ENCODE measurements around the gene MARCHF3. TPM values are rescaled to one million over a fixed set of nuclear protein-coding genes. Genes with fewer than 3 reads are reported as not detected.

MARCHF3 gene
- total and polyA plus RNA-seq, 2 donors from 2014 or later: 1.5 to 8.0 TPM

GRCh38 chr5:126871441-126871840, 158.9 kb downstream of the MARCHF3 start:
- H3K4me3 ChIP-seq (ENCODE audit: low read length in 3 of 3): no peak overlapping the region
- peaks cover 0 to 6% (median 0%) of the 10 kb centered on the region in 3 donors for H3K4me1 ChIP-seq (ENCODE audit: control insufficient read depth in 2 of 3, insufficient read depth in 2 of 3, low read depth in 1 of 3, low read length in 3 of 3)
- H3K36me3 ChIP-seq (ENCODE audit: control insufficient read depth in 2 of 3, insufficient read depth in 3 of 3, low read length in 3 of 3): no peaks in the 10 kb centered on the region
- intact Hi-C loops (cut with DNase I): no loop called here
- TF ChIP-seq, protein P1, sequence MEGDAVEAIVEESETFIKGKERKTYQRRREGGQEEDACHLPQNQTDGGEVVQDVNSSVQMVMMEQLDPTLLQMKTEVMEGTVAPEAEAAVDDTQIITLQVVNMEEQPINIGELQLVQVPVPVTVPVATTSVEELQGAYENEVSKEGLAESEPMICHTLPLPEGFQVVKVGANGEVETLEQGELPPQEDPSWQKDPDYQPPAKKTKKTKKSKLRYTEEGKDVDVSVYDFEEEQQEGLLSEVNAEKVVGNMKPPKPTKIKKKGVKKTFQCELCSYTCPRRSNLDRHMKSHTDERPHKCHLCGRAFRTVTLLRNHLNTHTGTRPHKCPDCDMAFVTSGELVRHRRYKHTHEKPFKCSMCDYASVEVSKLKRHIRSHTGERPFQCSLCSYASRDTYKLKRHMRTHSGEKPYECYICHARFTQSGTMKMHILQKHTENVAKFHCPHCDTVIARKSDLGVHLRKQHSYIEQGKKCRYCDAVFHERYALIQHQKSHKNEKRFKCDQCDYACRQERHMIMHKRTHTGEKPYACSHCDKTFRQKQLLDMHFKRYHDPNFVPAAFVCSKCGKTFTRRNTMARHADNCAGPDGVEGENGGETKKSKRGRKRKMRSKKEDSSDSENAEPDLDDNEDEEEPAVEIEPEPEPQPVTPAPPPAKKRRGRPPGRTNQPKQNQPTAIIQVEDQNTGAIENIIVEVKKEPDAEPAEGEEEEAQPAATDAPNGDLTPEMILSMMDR (IDR thresholded peaks at IDR 0.05; ENCODE audit: borderline replicate concordance, extremely low read depth, insufficient read depth): no peak
- FAIRE-seq (no peak), DNase-seq (no peak)
- H3K9me3 ChIP-seq (ENCODE audit: control insufficient read depth in 2 of 3, insufficient read depth in 1 of 3, low read length in 3 of 3): no peaks in the 10 kb centered on the region
- H3K27me3 ChIP-seq (ENCODE audit: control insufficient read depth, insufficient read depth, low read length): no peaks in the 10 kb centered on the region
- no peak overlapping the region for H3K27ac ChIP-seq (ENCODE audit: low read depth in 2 of 2, low read length in 2 of 2)
- H3K9ac ChIP-seq (ENCODE audit: low read length in 3 of 3): no peak overlapping the region

- TF ChIP-seq, protein P1 (IDR thresholded peaks at IDR 0.05; ENCODE audit: borderline replicate concordance, extremely low read depth, insufficient read depth): no peak
- no peak overlapping the region for H3K9ac ChIP-seq (ENCODE audit: low read length in 3 of 3)
- H3K36me3 ChIP-seq (ENCODE audit: control insufficient read depth in 2 of 3, insufficient read depth in 3 of 3, low read length in 3 of 3): no peaks in the 10 kb centered on the region
- H3K27ac ChIP-seq (ENCODE audit: low read depth in 2 of 2, low read length in 2 of 2): no peak overlapping the region
- H3K4me3 ChIP-seq (ENCODE audit: low read length in 3 of 3): peak overlapping the region; percentile 19 to 41 (median 37)
- H3K4me1 ChIP-seq (ENCODE audit: control insufficient read depth in 2 of 3, insufficient read depth in 2 of 3, low read depth in 1 of 3, low read length in 3 of 3): peaks cover 0 to 6% (median 0%) of the 10 kb centered on the region in 3 donors
- intact Hi-C loops (cut with DNase I): no loop called here
- no peaks in the 10 kb centered on the region for H3K27me3 ChIP-seq (ENCODE audit: control insufficient read depth, insufficient read depth, low read length)
- no peaks in the 10 kb centered on the region for H3K9me3 ChIP-seq (ENCODE audit: control insufficient read depth in 2 of 3, insufficient read depth in 1 of 3, low read length in 3 of 3)
- DNase-seq (peak in 3 of 5 donors; percentile 76 to 90 (median 89)), FAIRE-seq (no peak)
Observed at GRCh38 chr5:126869005-126869451, 161.3 kb downstream of the MARCHF3 start.

GRCh38 chr5:126868338-126869004, 161.9 kb downstream of the MARCHF3 start:
- Histone ChIP-seq H3K27ac (ENCODE audit: low read depth in 2 of 2, low read length in 2 of 2) (no peak overlapping the region), H3K4me3 (ENCODE audit: low read length in 3 of 3) (peak overlapping the region in 2 of 3 donors; percentile 37 to 41), H3K9me3 (ENCODE audit: control insufficient read depth in 2 of 3, insufficient read depth in 1 of 3, low read length in 3 of 3) (no peaks in the 10 kb centered on the region), H3K27me3 (ENCODE audit: control insufficient read depth, insufficient read depth, low read length) (no peaks in the 10 kb centered on the region), H3K9ac (ENCODE audit: low read length in 3 of 3) (no peak overlapping the region), H3K4me1 (ENCODE audit: control insufficient read depth in 2 of 3, insufficient read depth in 2 of 3, low read depth in 1 of 3, low read length in 3 of 3) (peaks cover 0 to 6% (median 0%) of the 10 kb centered on the region in 3 donors), H3K36me3 (ENCODE audit: control insufficient read depth in 2 of 3, insufficient read depth in 3 of 3, low read length in 3 of 3) (no peaks in the 10 kb centered on the region)
- TF ChIP-seq, protein P1 (IDR thresholded peaks at IDR 0.05; ENCODE audit: borderline replicate concordance, extremely low read depth, insufficient read depth): no peak
- DNase-seq (peak in 2 of 5 donors; percentile 74 to 75), FAIRE-seq (no peak)
- intact Hi-C loops (cut with DNase I): no loop called here
